BE2C (cell line): Measurements from ENCODE around the gene OSM.

ENCODE experiments used
- DNase-seq: peaks from one replicate; pipeline ENCODE4 v3.0.0-alpha.2; 2020
- H3K27me3 ChIP-seq: fragments of 250-450 bp; sonication (Bioruptor Pico); 2 replicates; pipeline ENCODE4 v1.5.1; 2020; ENCODE audit warnings: mild to moderate bottlenecking
- H3K36me3 ChIP-seq: fragments of 250-450 bp; sonication (Bioruptor Pico); 2 replicates; pipeline ENCODE4 v1.5.1; 2020; ENCODE audit warnings: mild to moderate bottlenecking
- H3K4me1 ChIP-seq: fragments of 250-450 bp; sonication (Bioruptor Pico); 2 replicates; pipeline ENCODE4 v1.5.1; 2020
- H3K4me3 ChIP-seq: 2 replicates; pipeline ENCODE4 v1.5.1; 2011; ENCODE audit warnings: low read depth, low read length
- H3K9me3 ChIP-seq: fragments of 250-450 bp; sonication (Bioruptor Pico); 2 replicates; pipeline ENCODE4 v1.5.1; 2020
- CTCF ChIP-seq: IDR thresholded peaks from 2 replicates; pipeline ENCODE4 v1.5.1; 2012; ENCODE audit warnings: mild to moderate bottlenecking, low read depth, low read length

The OSM gene

GRCh38 chr22:30277547-30278344, 11.1 kb upstream of the OSM start:
- H3K4me3 ChIP-seq = no peak overlapping the region
- H3K36me3 ChIP-seq = no peaks in the 10 kb centered on the region
- no peak for DNase-seq
- TF ChIP-seq CTCF = no peak
- H3K27me3 ChIP-seq = no peaks in the 10 kb centered on the region
- H3K4me1 ChIP-seq = no peaks in the 10 kb centered on the region
- no peaks in the 10 kb centered on the region for H3K9me3 ChIP-seq

- Histone ChIP-seq H3K4me3 (no peak overlapping the region), H3K36me3 (no peaks in the 10 kb centered on the region), H3K27me3 (no peaks in the 10 kb centered on the region), H3K9me3 (no peaks in the 10 kb centered on the region), H3K4me1 (no peaks in the 10 kb centered on the region)
- TF ChIP-seq CTCF = no peak
- DNase-seq = no peak
Measured at GRCh38 chr22:30276039-30276438, 9.4 kb upstream of the OSM start.

GRCh38 chr22:30275625-30276024, 9.0 kb upstream of the OSM start:
- no peaks in the 10 kb centered on the region for H3K9me3 ChIP-seq
- H3K4me1 ChIP-seq = no peaks in the 10 kb centered on the region
- DNase-seq = no peak
- no peak overlapping the region for H3K4me3 ChIP-seq
- no peaks in the 10 kb centered on the region for H3K36me3 ChIP-seq
- TF ChIP-seq CTCF = no peak
- no peaks in the 10 kb centered on the region for H3K27me3 ChIP-seq

GRCh38 chr22:30274437-30274812, 7.8 kb upstream of the OSM start:
- Histone ChIP-seq H3K4me1 (no peaks in the 10 kb centered on the region), H3K36me3 (no peaks in the 10 kb centered on the region), H3K4me3 (no peak overlapping the region), H3K9me3 (no peaks in the 10 kb centered on the region), H3K27me3 (no peaks in the 10 kb centered on the region)
- no peak for DNase-seq
- TF ChIP-seq CTCF = no peak

GRCh38 chr22:30273711-30274436, 7.2 kb upstream of the OSM start:
- TF ChIP-seq CTCF = no peak
- H3K36me3 ChIP-seq = no peaks in the 10 kb centered on the region
- no peaks in the 10 kb centered on the region for H3K27me3 ChIP-seq
- no peak for DNase-seq
- no peak overlapping the region for H3K4me3 ChIP-seq
- no peaks in the 10 kb centered on the region for H3K4me1 ChIP-seq
- H3K9me3 ChIP-seq = no peaks in the 10 kb centered on the region
